DOHH2 (cell line): ENCODE results near the gene PPM1F.

Source experiments
- H3F3A ChIP-seq: fragments of 200-600 bp; sonication (generic), shearing (Covaris generic); 2 replicates; pipeline ENCODE4 v1.6.0; 2016; ENCODE audit warnings: antibody characterized with exemption, mild to moderate bottlenecking; ENCODE audit not compliant: control insufficient read depth, insufficient read depth
- H3K27ac ChIP-seq: fragments of 200-600 bp; sonication (generic); 2 replicates; pipeline ENCODE4 v1.5.1; 2014; ENCODE audit warnings: low read depth, mild to moderate bottlenecking, low read length, moderate library complexity
- H3K27me3 ChIP-seq: fragments of 200-600 bp; sonication (generic); 2 replicates; pipeline ENCODE4 v1.6.1; 2014; ENCODE audit warnings: mild to moderate bottlenecking, low read length, mixed read lengths; ENCODE audit not compliant: control insufficient read depth
- H3K36me3 ChIP-seq: fragments of 200-600 bp; sonication (generic); 2 replicates; pipeline ENCODE4 v1.6.1; 2014; ENCODE audit warnings: mild to moderate bottlenecking, low read length, moderate library complexity, mixed read lengths; ENCODE audit not compliant: control insufficient read depth
- H3K4me1 ChIP-seq: fragments of 200-600 bp; sonication (generic); 2 replicates; pipeline ENCODE4 v1.6.1; 2014; ENCODE audit warnings: mild to moderate bottlenecking, low read length, mixed read lengths; ENCODE audit not compliant: control insufficient read depth
- H3K4me2 ChIP-seq: fragments of 200-600 bp; sonication (generic); 2 replicates; pipeline ENCODE4 v1.6.0; 2014; ENCODE audit warnings: mild to moderate bottlenecking, low read length, moderate library complexity
- H3K4me3 ChIP-seq: fragments of 200-600 bp; sonication (generic); 2 replicates; pipeline ENCODE4 v1.5.1; 2014; ENCODE audit warnings: mild to moderate bottlenecking, low read length, mixed read lengths
- H3K79me2 ChIP-seq: fragments of 200-600 bp; sonication (generic); 2 replicates; pipeline ENCODE4 v1.6.1; 2014; ENCODE audit warnings: mild to moderate bottlenecking, low read length, mixed read lengths; ENCODE audit not compliant: control insufficient read depth
- H3K9me2 ChIP-seq: fragments of 200-600 bp; sonication (generic); replicated peaks from 2 replicates; pipeline ENCODE4 v1.6.1; 2014; ENCODE audit warnings: mild to moderate bottlenecking, low read length, mixed read lengths; ENCODE audit not compliant: control insufficient read depth
- H3K9me3 ChIP-seq: fragments of 200-600 bp; sonication (generic); 2 replicates; pipeline ENCODE4 v1.6.1; 2014; ENCODE audit warnings: antibody characterized with exemption, low read length, mixed read lengths; ENCODE audit not compliant: control insufficient read depth, insufficient read depth
- H4K20me1 ChIP-seq: fragments of 200-600 bp; sonication (generic); 2 replicates; pipeline ENCODE4 v1.6.0; 2014; ENCODE audit warnings: low read depth, mild to moderate bottlenecking, antibody characterized with exemption, low read length, moderate library complexity; ENCODE audit not compliant: control insufficient read depth, insufficient read depth
- CTCF ChIP-seq: fragments of 200-600 bp; sonication (generic); IDR thresholded peaks from one replicate; pipeline ENCODE4 v1.5.1; 2014; ENCODE audit warnings: antibody characterized with exemption, mild to moderate bottlenecking, low read depth, low read length; ENCODE audit not compliant: poor library complexity, severe bottlenecking
- EZH2phosphoT487 ChIP-seq: fragments of 200-600 bp; sonication (generic); IDR thresholded peaks from 2 replicates; pipeline ENCODE4 v1.6.1; 2017; ENCODE audit warnings: borderline replicate concordance, mild to moderate bottlenecking, antibody characterized with exemption, low read length, moderate library complexity, mixed read lengths

Gene PPM1F

DNA sequence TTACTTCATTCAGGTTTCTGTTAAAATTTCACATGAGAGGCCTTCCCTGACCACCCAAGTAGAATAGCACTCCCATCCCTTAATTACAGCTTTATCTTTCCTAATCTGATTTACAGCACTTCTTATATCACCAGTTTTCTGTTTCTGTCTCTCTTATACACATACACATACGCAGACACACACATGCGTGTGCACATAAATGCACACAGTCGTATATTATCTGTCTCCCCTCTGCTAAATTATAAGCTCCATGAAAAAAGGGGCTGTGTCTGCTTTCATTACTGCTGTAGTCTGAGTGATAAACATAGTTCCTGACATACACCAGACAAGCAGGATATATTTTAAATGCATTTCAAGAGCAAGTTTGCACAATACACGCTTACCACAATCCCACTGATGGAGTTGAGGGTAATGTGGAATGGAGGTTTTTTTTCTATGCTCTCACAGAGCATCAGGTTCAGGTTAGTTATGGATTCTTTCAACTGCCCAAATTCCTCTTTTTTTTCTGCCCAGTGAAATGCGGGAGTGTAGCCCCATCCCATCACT, 43.6 kb upstream of the PPM1F start:
- no peaks in the 10 kb centered on the region for H3K4me1 ChIP-seq
- no peaks in the 10 kb centered on the region for H3F3A ChIP-seq
- H3K9me3 ChIP-seq: no peaks in the 10 kb centered on the region
- no peaks in the 10 kb centered on the region for H3K9me2 ChIP-seq
- peaks cover 4% of the 10 kb centered on the region; the same call in 1 of the 2 replicates for H3K36me3 ChIP-seq
- no peak overlapping the region for H3K27ac ChIP-seq
- no peak overlapping the region for H3K4me3 ChIP-seq
- H3K79me2 ChIP-seq: no peaks in the 10 kb centered on the region
- TF ChIP-seq CTCF: no peak
- TF ChIP-seq EZH2phosphoT487: no peak
- H4K20me1 ChIP-seq: no peaks in the 10 kb centered on the region
- no peak overlapping the region for H3K4me2 ChIP-seq
- H3K27me3 ChIP-seq: no peaks in the 10 kb centered on the region

DNA sequence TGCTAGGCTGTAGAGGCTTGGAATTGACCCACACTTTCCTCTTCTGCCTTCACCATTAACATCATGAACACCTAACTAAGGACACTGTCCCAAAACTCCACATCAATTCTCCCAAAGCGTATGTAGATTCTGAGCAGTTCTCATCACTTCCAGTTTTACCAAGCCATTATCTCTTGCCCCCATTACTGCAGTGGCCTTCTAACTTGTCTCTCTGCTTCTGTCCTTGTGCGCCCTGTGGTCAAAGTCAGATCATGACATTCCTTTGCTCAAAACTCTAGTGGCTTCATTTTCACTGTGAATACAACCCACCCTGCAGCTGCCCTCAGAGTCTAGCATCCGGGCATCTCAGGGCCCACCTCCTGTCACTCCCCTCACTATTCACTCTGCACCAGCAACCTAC, 43.0 kb upstream of the PPM1F start:
- peaks cover 10% of the 10 kb centered on the region; the same call in 1 of the 2 replicates for H3K36me3 ChIP-seq
- no peaks in the 10 kb centered on the region for H3K27me3 ChIP-seq
- no peak overlapping the region for H3K4me2 ChIP-seq

DNA sequence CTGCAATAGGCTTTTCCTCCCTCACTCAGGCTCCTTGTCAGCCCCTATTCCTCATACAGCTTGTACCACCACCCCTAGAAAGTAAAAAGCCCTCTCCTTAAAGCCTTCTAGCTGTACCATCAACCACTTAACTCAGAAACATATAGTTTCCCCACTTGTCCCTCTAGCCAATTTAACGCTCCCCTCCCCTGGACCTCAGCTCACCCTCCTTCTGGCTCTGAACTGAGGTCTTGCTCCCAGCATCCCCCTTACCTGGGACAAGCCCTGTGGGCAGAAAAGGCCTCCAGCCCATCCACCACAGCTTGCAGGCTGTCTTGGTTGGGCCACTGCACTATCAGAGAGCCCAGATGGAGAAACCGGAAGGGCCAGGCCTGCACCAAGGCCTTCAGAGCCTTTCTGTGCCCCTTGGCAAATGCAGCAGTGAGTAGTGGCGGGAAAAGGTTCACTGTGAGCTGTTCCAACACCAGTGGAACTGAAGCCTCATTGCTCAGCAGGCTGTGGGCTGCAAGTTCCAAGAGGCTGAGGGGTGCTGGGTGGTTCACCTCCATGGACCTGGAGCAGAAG, 42.3 kb upstream of the PPM1F start:
- no peak for TF ChIP-seq CTCF
- TF ChIP-seq EZH2phosphoT487: no peak
- Histone ChIP-seq H3K27me3 (no peaks in the 10 kb centered on the region), H3K9me2 (no peaks in the 10 kb centered on the region), H3K4me1 (no peaks in the 10 kb centered on the region), H3K4me2 (no peak overlapping the region), H3K79me2 (no peaks in the 10 kb centered on the region), H4K20me1 (no peaks in the 10 kb centered on the region), H3F3A (no peaks in the 10 kb centered on the region), H3K36me3 (peaks cover 11% of the 10 kb centered on the region; the same call in 1 of the 2 replicates), H3K27ac (no peak overlapping the region), H3K4me3 (no peak overlapping the region), H3K9me3 (no peaks in the 10 kb centered on the region)

More for the DNA sequence above, 43.0 kb upstream of the PPM1F start:
- H3F3A ChIP-seq: no peaks in the 10 kb centered on the region
- no peaks in the 10 kb centered on the region for H3K9me3 ChIP-seq
- TF ChIP-seq CTCF (no peak), EZH2phosphoT487 (no peak)
- H3K27ac ChIP-seq: no peak overlapping the region
- H3K4me3 ChIP-seq: no peak overlapping the region
- no peaks in the 10 kb centered on the region for H3K79me2 ChIP-seq
- H4K20me1 ChIP-seq: no peaks in the 10 kb centered on the region
- H3K9me2 ChIP-seq: no peaks in the 10 kb centered on the region
- no peaks in the 10 kb centered on the region for H3K4me1 ChIP-seq
